SK-N-SH (cell line): Measurements from ENCODE around the gene CFAP58. TPM values are rescaled to one million over a fixed set of nuclear protein-coding genes. Genes with fewer than 3 reads are reported as not detected.

ENCODE experiments used
- CTCF ChIA-PET: fragments of 300-600, 350-600 bp; formaldehyde crosslinking; extraction: SDS; loops from one replicate; lab custom pipeline; 2021; lab: Yijun Ruan, JAX
- POLR2A ChIA-PET: fragments of 350-600 bp; sonication (Branson Sonifier 250); formaldehyde crosslinking; extraction: SDS; loops from one replicate; lab custom pipeline; 2020; ENCODE audit warnings: antibody characterized with exemption, inconsistent platforms; lab: Yijun Ruan, JAX
- DNase-seq: peaks from one replicate; pipeline ENCODE4 v3.0.0; 2012
- H2AFZ ChIP-seq: fragments of 200-600 bp; sonication (generic); 2 replicates; pipeline ENCODE4 v1.8.1; 2016; ENCODE audit warnings: antibody characterized with exemption, mild to moderate bottlenecking, low read depth
- H3F3A ChIP-seq: fragments of 200-600 bp; sonication (generic); replicated peaks from 2 replicates; pipeline ENCODE3; 2016; ENCODE audit warnings: antibody characterized with exemption, mild to moderate bottlenecking; ENCODE audit not compliant: insufficient read depth
- H3K27ac ChIP-seq, 2 experiments: fragments of 200-500 bp in 1 of 2; fragments of 200-600 bp in 1 of 2; sonication (Bioruptor generic) in 1 of 2; sonication (generic), shearing (Covaris generic) in 1 of 2; 2 replicates each; pipeline versions ENCODE4 v1.5.1 to v1.6.1; 2014 to 2016; ENCODE audit warnings: low read depth in 2 of 2, inconsistent platforms in 1 of 2, low read length in 1 of 2, mild to moderate bottlenecking in 1 of 2, mixed read lengths in 1 of 2
- H3K27me3 ChIP-seq: fragments of 200-600 bp; sonication (generic), shearing (Covaris generic); 2 replicates; pipeline ENCODE4 v1.6.1; 2016; ENCODE audit warnings: mixed run types; ENCODE audit not compliant: insufficient read depth
- H3K36me3 ChIP-seq, 2 experiments: fragments of 200-500 bp in 1 of 2; fragments of 200-600 bp in 1 of 2; sonication (Bioruptor generic) in 1 of 2; sonication (generic) in 1 of 2; replicated peaks in 1 of 2; 2 replicates each; pipeline versions ENCODE3 to v1.5.1; 2014 to 2016; ENCODE audit warnings: low read length in 1 of 2, mild to moderate bottlenecking in 1 of 2; ENCODE audit not compliant: insufficient read depth in 2 of 2, control insufficient read depth in 1 of 2
- H3K4me1 ChIP-seq, 2 experiments: fragments of 200-500 bp in 1 of 2; fragments of 200-600 bp in 1 of 2; sonication (Bioruptor generic) in 1 of 2; sonication (generic), shearing (Covaris generic) in 1 of 2; 2 replicates each; pipeline versions ENCODE4 v1.5.1 to v1.6.1; 2014 to 2016; ENCODE audit warnings: low read depth in 1 of 2, low read length in 1 of 2, mixed run types in 1 of 2; ENCODE audit not compliant: insufficient read depth in 2 of 2, control insufficient read depth in 1 of 2
- H3K4me2 ChIP-seq: fragments of 200-600 bp; sonication (generic), shearing (Covaris generic); 2 replicates; pipeline ENCODE4 v1.6.1; 2017; ENCODE audit warnings: mixed run types
- H3K4me3 ChIP-seq, 2 experiments: fragments of 200-500 bp in 1 of 2; fragments of 200-600 bp in 1 of 2; sonication (Bioruptor generic) in 1 of 2; sonication (generic), shearing (Covaris generic) in 1 of 2; 2 replicates each; pipeline versions ENCODE4 v1.5.1 to v1.8.1; 2014 to 2016; ENCODE audit warnings: low read depth in 2 of 2, inconsistent platforms in 1 of 2, low read length in 1 of 2, mild to moderate bottlenecking in 1 of 2, mixed read lengths in 1 of 2, moderate library complexity in 1 of 2
- H3K79me2 ChIP-seq: fragments of 200-600 bp; sonication (generic); 2 replicates; pipeline ENCODE4 v1.8.1; 2017; ENCODE audit warnings: mild to moderate bottlenecking; ENCODE audit not compliant: insufficient read depth
- H3K9ac ChIP-seq: fragments of 200-600 bp; sonication (generic); 2 replicates; pipeline ENCODE4 v1.6.1; 2017; ENCODE audit warnings: mixed run types
- H3K9me2 ChIP-seq: fragments of 200-600 bp; sonication (generic); 2 replicates; pipeline ENCODE4 v1.6.1; 2017; ENCODE audit warnings: mixed run types
- H3K9me3 ChIP-seq: fragments of 200-600 bp; sonication (generic); 2 replicates; pipeline ENCODE4 v1.6.1; 2017; ENCODE audit warnings: mixed run types, mild to moderate bottlenecking, moderate library complexity
- H4K20me1 ChIP-seq: fragments of 200-600 bp; sonication (generic); 2 replicates; pipeline ENCODE4 v1.6.1; 2017; ENCODE audit warnings: mild to moderate bottlenecking, mixed run types; ENCODE audit not compliant: insufficient read depth
- CHD2 ChIP-seq: fragments of 150-350 bp; IDR thresholded peaks from 2 replicates; pipeline ENCODE4 v1.6.1; 2018; ENCODE audit warnings: low read length; ENCODE audit not compliant: partially characterized antibody
- EP300 ChIP-seq, 2 experiments: IDR thresholded peaks; 2 replicates each; pipeline versions ENCODE4 v1.4.0 to v1.6.1; 2012; ENCODE audit warnings: borderline replicate concordance in 1 of 2, low read depth in 1 of 2, low read length in 1 of 2
- EZH2phosphoT487 ChIP-seq: fragments of 200-600 bp; sonication (generic); IDR thresholded peaks from 2 replicates; pipeline ENCODE4 v1.6.1; 2017; ENCODE audit warnings: low read depth, mixed run types, mild to moderate bottlenecking, antibody characterized with exemption, moderate library complexity, borderline replicate concordance
- FOXJ3 ChIP-seq: sonication (generic); formaldehyde crosslinking; IDR thresholded peaks from 2 replicates; pipeline ENCODE4 v1.5.1; 2020; ENCODE audit warnings: mild to moderate bottlenecking, missing genetic modification reagents
- FOXM1 ChIP-seq: IDR thresholded peaks from 2 replicates; pipeline ENCODE4 v1.4.0; 2012; ENCODE audit warnings: low read depth, mild to moderate bottlenecking
- GATA2 ChIP-seq: sonication (generic); formaldehyde crosslinking; IDR thresholded peaks from 2 replicates; pipeline ENCODE4 v1.5.0; 2020; ENCODE audit warnings: mild to moderate bottlenecking, missing genetic modification reagents
- NFIC ChIP-seq: IDR thresholded peaks from 2 replicates; pipeline ENCODE4 v1.4.0; 2012; ENCODE audit warnings: borderline replicate concordance
- NRF1 ChIP-seq: IDR thresholded peaks from 2 replicates; pipeline ENCODE4 v1.6.1; 2012; ENCODE audit warnings: low read depth, mild to moderate bottlenecking, low read length
- PBX3 ChIP-seq: IDR thresholded peaks from 2 replicates; pipeline ENCODE4; 2012
- POLR2AphosphoS5 ChIP-seq: IDR thresholded peaks from 2 replicates; pipeline ENCODE4 v1.6.1; 2012; ENCODE audit warnings: low read depth, low read length
- RAD21 ChIP-seq: IDR thresholded peaks from 2 replicates; pipeline ENCODE4 v1.6.1; 2012; ENCODE audit warnings: mild to moderate bottlenecking, low read length
- RCOR1 ChIP-seq: fragments of 150-350 bp; IDR thresholded peaks from 2 replicates; pipeline ENCODE4 v1.6.1; 2017; ENCODE audit warnings: antibody characterized with exemption, low read length
- RFX5 ChIP-seq: IDR thresholded peaks from 2 replicates; pipeline ENCODE4 v1.6.1; 2012; ENCODE audit warnings: mild to moderate bottlenecking, improper control_type of control experiment, low read length
- SMC3 ChIP-seq: IDR thresholded peaks from 2 replicates; pipeline ENCODE4 v1.6.1; 2012; ENCODE audit warnings: low read depth, low read length, improper control_type of control experiment
- TCF12 ChIP-seq: IDR thresholded peaks from 2 replicates; pipeline ENCODE4 v1.4.0; 2012
- TEAD4 ChIP-seq: IDR thresholded peaks from 2 replicates; pipeline ENCODE4 v1.4.0; 2012; ENCODE audit warnings: mild to moderate bottlenecking, borderline replicate concordance; ENCODE audit not compliant: insufficient read depth
- YY1 ChIP-seq: IDR thresholded peaks from 2 replicates; pipeline ENCODE4 v1.4.0; 2012; ENCODE audit warnings: low read depth, mild to moderate bottlenecking
- WGBS: methylation state at CpG from one replicate; pipeline ENCODE4 v1.1.6; 2017; ENCODE audit warnings: low lambda C conversion rate; 5-methylcytosine and 5-hydroxymethylcytosine counted together
- polyA plus RNA-seq, 3 experiments: library from polyadenylated mRNA; depleted of rRNA; stranded (reverse); fragments of >200 nt; gene quantifications; 2 replicates each; pipeline ENCODE4 v1.2.3, GENCODE V29; 2012
- TF ChIP-seq, protein P1 (sequence below): fragments of 150-350 bp; IDR thresholded peaks from 2 replicates; pipeline ENCODE4 v1.6.1; 2017; ENCODE audit warnings: antibody characterized with exemption, low read length, low read depth, borderline replicate concordance
- TF ChIP-seq, protein P2 (sequence below): fragments of 150-350 bp; IDR thresholded peaks from 2 replicates; pipeline ENCODE4 v1.6.1; 2016; ENCODE audit warnings: mild to moderate bottlenecking, low read depth, low read length
- TF ChIP-seq, protein P3 (sequence below): IDR thresholded peaks from 2 replicates; pipeline ENCODE4 v1.6.1; 2012; ENCODE audit warnings: mild to moderate bottlenecking, low read depth, low read length, moderate library complexity
- TF ChIP-seq, protein P4 (sequence below): IDR thresholded peaks from 2 replicates; pipeline ENCODE4 v1.4.0; 2012; ENCODE audit warnings: low read depth, borderline replicate concordance

The CFAP58 gene
- polyA plus RNA-seq, 1 of the 3 experiments (the other 2 are of a cell fraction), result 0.38 TPM

- Histone ChIP-seq H3K27me3 (no peaks in the 10 kb centered on the region), H3K79me2 (no peaks in the 10 kb centered on the region), H3K9ac (no peak overlapping the region), H3K36me3 (no peaks in the 10 kb centered on the region), H3K9me2 (no peaks in the 10 kb centered on the region), H3K27ac (no peak overlapping the region), H4K20me1 (no peaks in the 10 kb centered on the region), H3K4me3 (no peak overlapping the region), H3K9me3 (no peaks in the 10 kb centered on the region), H3F3A (no peaks in the 10 kb centered on the region), H3K4me2 (no peak overlapping the region), H3K4me1 (no peaks in the 10 kb centered on the region), H2AFZ (no peak overlapping the region)
- WGBS, result 66% methylated on average over 7 of the region's 7 CpGs
- CTCF ChIA-PET, result interaction anchor here (0.6 to 4.4 kb wide), 5 partner anchors 9 to 199 kb away, joined by 3 to 36 read pairs (median 4); no protein-coding TSS in a partner anchor
- no peak for DNase-seq
- POLR2A ChIA-PET, result no interaction called here
- no peak for TF ChIP-seq NRF1
- TF ChIP-seq PBX3, result no peak
- no peak for TF ChIP-seq FOXM1
Observed at GRCh38 chr10:104415526-104416165, 62.0 kb downstream of the CFAP58 start.

DNA sequence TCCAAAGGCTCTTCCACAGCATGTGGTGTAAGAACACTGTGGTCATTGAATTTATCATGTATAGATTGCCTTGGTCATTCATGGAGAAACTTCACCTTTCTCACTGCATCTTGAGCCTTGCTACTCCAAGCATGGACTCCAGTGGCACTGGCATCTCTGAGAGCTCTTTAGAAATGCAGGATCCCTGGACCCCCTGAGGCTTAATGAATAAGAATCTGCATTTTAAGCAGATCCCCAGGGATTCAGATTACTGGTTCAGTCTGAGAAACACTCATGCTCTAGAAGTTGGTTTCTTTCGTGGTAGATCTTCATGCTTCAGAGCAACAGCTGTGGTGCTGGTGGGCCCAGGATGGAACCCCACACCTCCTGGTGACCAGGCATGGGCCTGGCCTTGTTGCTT is 63.2 kb downstream of the CFAP58 start:
- Histone ChIP-seq H2AFZ (no peak overlapping the region), H3K9me3 (no peaks in the 10 kb centered on the region), H3K27me3 (no peaks in the 10 kb centered on the region), H3K27ac (no peak overlapping the region), H3F3A (no peaks in the 10 kb centered on the region), H3K79me2 (no peaks in the 10 kb centered on the region), H4K20me1 (no peaks in the 10 kb centered on the region), H3K4me1 (no peaks in the 10 kb centered on the region), H3K4me3 (no peak overlapping the region), H3K4me2 (no peak overlapping the region), H3K9me2 (no peaks in the 10 kb centered on the region), H3K9ac (no peak overlapping the region), H3K36me3 (no peaks in the 10 kb centered on the region)
- CTCF ChIA-PET, result interaction anchor here (0.8 to 4.4 kb wide), 3 partner anchors 10 to 206 kb away, joined by 3 to 36 read pairs (median 5); no protein-coding TSS in a partner anchor
- no peak for DNase-seq
- 67% methylated on average over 1 of the region's 1 CpG for WGBS
- POLR2A ChIA-PET, result no interaction called here
- TF ChIP-seq SMC3, result no peak
- TF ChIP-seq GATA2 (CRISPR knock-in tag), result no peak
- TF ChIP-seq RCOR1, result no peak
- TF ChIP-seq, protein P1, sequence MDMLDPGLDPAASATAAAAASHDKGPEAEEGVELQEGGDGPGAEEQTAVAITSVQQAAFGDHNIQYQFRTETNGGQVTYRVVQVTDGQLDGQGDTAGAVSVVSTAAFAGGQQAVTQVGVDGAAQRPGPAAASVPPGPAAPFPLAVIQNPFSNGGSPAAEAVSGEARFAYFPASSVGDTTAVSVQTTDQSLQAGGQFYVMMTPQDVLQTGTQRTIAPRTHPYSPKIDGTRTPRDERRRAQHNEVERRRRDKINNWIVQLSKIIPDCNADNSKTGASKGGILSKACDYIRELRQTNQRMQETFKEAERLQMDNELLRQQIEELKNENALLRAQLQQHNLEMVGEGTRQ, result no peak
- no peak for TF ChIP-seq FOXM1
- no peak for TF ChIP-seq NFIC
- no peak for TF ChIP-seq TEAD4
- no peak for TF ChIP-seq EZH2phosphoT487
- TF ChIP-seq RAD21, result no peak
- TF ChIP-seq, protein P2, sequence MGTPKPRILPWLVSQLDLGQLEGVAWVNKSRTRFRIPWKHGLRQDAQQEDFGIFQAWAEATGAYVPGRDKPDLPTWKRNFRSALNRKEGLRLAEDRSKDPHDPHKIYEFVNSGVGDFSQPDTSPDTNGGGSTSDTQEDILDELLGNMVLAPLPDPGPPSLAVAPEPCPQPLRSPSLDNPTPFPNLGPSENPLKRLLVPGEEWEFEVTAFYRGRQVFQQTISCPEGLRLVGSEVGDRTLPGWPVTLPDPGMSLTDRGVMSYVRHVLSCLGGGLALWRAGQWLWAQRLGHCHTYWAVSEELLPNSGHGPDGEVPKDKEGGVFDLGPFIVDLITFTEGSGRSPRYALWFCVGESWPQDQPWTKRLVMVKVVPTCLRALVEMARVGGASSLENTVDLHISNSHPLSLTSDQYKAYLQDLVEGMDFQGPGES, result no peak
- no peak for TF ChIP-seq YY1
- TF ChIP-seq, protein P3, sequence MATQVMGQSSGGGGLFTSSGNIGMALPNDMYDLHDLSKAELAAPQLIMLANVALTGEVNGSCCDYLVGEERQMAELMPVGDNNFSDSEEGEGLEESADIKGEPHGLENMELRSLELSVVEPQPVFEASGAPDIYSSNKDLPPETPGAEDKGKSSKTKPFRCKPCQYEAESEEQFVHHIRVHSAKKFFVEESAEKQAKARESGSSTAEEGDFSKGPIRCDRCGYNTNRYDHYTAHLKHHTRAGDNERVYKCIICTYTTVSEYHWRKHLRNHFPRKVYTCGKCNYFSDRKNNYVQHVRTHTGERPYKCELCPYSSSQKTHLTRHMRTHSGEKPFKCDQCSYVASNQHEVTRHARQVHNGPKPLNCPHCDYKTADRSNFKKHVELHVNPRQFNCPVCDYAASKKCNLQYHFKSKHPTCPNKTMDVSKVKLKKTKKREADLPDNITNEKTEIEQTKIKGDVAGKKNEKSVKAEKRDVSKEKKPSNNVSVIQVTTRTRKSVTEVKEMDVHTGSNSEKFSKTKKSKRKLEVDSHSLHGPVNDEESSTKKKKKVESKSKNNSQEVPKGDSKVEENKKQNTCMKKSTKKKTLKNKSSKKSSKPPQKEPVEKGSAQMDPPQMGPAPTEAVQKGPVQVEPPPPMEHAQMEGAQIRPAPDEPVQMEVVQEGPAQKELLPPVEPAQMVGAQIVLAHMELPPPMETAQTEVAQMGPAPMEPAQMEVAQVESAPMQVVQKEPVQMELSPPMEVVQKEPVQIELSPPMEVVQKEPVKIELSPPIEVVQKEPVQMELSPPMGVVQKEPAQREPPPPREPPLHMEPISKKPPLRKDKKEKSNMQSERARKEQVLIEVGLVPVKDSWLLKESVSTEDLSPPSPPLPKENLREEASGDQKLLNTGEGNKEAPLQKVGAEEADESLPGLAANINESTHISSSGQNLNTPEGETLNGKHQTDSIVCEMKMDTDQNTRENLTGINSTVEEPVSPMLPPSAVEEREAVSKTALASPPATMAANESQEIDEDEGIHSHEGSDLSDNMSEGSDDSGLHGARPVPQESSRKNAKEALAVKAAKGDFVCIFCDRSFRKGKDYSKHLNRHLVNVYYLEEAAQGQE, result no peak
- TF ChIP-seq, protein P4, sequence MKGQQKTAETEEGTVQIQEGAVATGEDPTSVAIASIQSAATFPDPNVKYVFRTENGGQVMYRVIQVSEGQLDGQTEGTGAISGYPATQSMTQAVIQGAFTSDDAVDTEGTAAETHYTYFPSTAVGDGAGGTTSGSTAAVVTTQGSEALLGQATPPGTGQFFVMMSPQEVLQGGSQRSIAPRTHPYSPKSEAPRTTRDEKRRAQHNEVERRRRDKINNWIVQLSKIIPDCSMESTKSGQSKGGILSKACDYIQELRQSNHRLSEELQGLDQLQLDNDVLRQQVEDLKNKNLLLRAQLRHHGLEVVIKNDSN, result no peak
- TF ChIP-seq RFX5, result no peak
- no peak for TF ChIP-seq EP300 (IDR thresholded peaks at IDR 0.05; ENCODE audit: borderline replicate concordance in 1 of 2, low read depth in 1 of 2, low read length in 1 of 2)
- TF ChIP-seq CHD2, result no peak
- no peak for TF ChIP-seq FOXJ3 (CRISPR knock-in tag)
- no peak for TF ChIP-seq TCF12
- TF ChIP-seq POLR2AphosphoS5, result no peak
